Ovary (tissue), 10 donors: Measurements from ENCODE around the gene LAYN. TPM values are rescaled to one million over a fixed set of nuclear protein-coding genes. Genes with fewer than 3 reads are reported as not detected.

ENCODE experiments used
- DNase-seq, 5 donors: peaks; one replicate each; pipeline ENCODE4 v3.0.0-alpha.2; 2019 to 2020
- H3K27ac ChIP-seq, 2 donors: fragments of 200-600 bp; one replicate each; pipeline versions ENCODE4 v1.5.1 to v1.8.0; 2019 to 2022
- H3K27me3 ChIP-seq: fragments of 200-600 bp; one replicate; pipeline ENCODE4 v1.8.0; 2022
- H3K36me3 ChIP-seq: fragments of 200-600 bp; sonication (generic); one replicate; pipeline ENCODE4 v1.5.1; 2019
- H3K4me1 ChIP-seq: one replicate; pipeline ENCODE4 v1.8.1; 2013; ENCODE audit warnings: mild to moderate bottlenecking, moderate library complexity; ENCODE audit not compliant: insufficient read depth
- H3K4me3 ChIP-seq: fragments of 200-600 bp; sonication (generic); one replicate; pipeline ENCODE4 v1.5.1; 2017
- H3K9me3 ChIP-seq, 2 donors: fragments of 200-600 bp in 1 of 2; sonication (generic) in 1 of 2; one replicate each; pipeline versions ENCODE4 v1.5.1 to v1.8.1; 2013 to 2019; ENCODE audit warnings: mild to moderate bottlenecking in 1 of 2, moderate library complexity in 1 of 2
- CTCF ChIP-seq, 3 donors: fragments of 450-650 bp in 2 of 3; fragments of 200-600 bp in 1 of 3; IDR thresholded peaks; one replicate each; pipeline versions ENCODE4 v1.5.1 to v1.8.0; 2016 to 2022; ENCODE audit warnings: antibody characterized with exemption in 3 of 3, mild to moderate bottlenecking in 1 of 3
- EP300 ChIP-seq: sonication (generic); formaldehyde crosslinking; IDR thresholded peaks from one replicate; pipeline ENCODE4 v1.6.1; 2017; ENCODE audit warnings: antibody characterized with exemption
- POLR2A ChIP-seq: fragments of 450-650 bp; IDR thresholded peaks from one replicate; pipeline ENCODE4 v1.6.1; 2017; ENCODE audit warnings: antibody characterized with exemption, mild to moderate bottlenecking, moderate library complexity
- WGBS, 3 donors: extraction: QIAGEN DNeasy Blood & Tissue Kit in 1 of 3; methylation state at CpG; one replicate each; pipeline versions ENCODE4 v1.1.5 to v1.1.7; 2013 to 2017; 5-methylcytosine and 5-hydroxymethylcytosine counted together
- intact Hi-C, 4 donors: fragments of 100-400 bp; cut with DNase I; formaldehyde crosslinking; loops; one replicate each; pipeline versions ENCODE4 v1.11.0 to v1.15.1; 2022 to 2023
- long read RNA-seq, 3 donors: library from polyadenylated mRNA in 2 of 3; unstranded in 2 of 3; transcript quantifications; one replicate each; pipeline ENCODE4 v2.0.0 and lab custom pipeline, GENCODE V29; 2021 to 2026
- polyA plus RNA-seq, 2 donors: library from polyadenylated mRNA; stranded (reverse); fragments of 200-250 nt in 1 of 2; fragments of 350-450 nt in 1 of 2; fragmentation: Illumina TruSeq in 1 of 2; extraction: RNeasy Lipid Tissue Mini Kit (QIAGEN cat#74804) in 1 of 2; gene quantifications; one replicate each; pipeline ENCODE4 v1.2.3, GENCODE V29; 2013 to 2014
- total RNA-seq, 7 donors: library from RNA; depleted of rRNA in 2 of 7; stranded (reverse); fragments of >200 nt in 2 of 7; fragmentation: NEBNext Ultra II Directional in 3 of 7; extraction: Animal tissue kit (Norgen Biotek cat#: 25700) in 3 of 7; gene quantifications; one replicate each; pipeline versions ENCODE4 v1.1.0 to v1.2.4, GENCODE V29; 2016 to 2023
- donor health status: DM: no; HTN: no; CAD: no; lungs with moderate emphysema.
- donor health status: DM: no; HTN: no; CAD: no.
- donor health status: Bipolar disorder and iron deficiency.
- donor health status: DM: yes; HTN: yes; CAD: no.
- donor health status: DM: no; HTN: no; CAD: no.
- donor health status: DM: yes; HTN: yes; CAD: no.

Gene LAYN
- total RNA-seq (10 to 100 TPM; 17.8 to 45.7 (median 29.1) TPM), polyA plus RNA-seq (10 to 100 TPM; 24.8 to 40.6 TPM)
- long read RNA-seq, donor 1, transcript LAYN-203 (6 exons, 2,590 nt): minor isoform, 8 of 240 reads
- long read RNA-seq, donor 1, transcript LAYN-209 (7 exons, 1,703 nt): minor isoform, 7 of 240 reads
- long read RNA-seq, donor 1, transcript LAYN-201 (7 exons, 2,066 nt): major isoform, 191 of 240 reads
- long read RNA-seq, donor 1, partial matches to known transcripts: 19 of 240 reads
- long read RNA-seq, donor 1, other reads (novel, unspliced or antisense): 13 of 240 reads
- long read RNA-seq, donor 2, partial matches to known transcripts: 0 of 2 reads
- long read RNA-seq, donor 2, other reads (novel, unspliced or antisense): 0 of 2 reads
- long read RNA-seq, donor 3, transcript LAYN-201 (7 exons, 2,066 nt): major isoform, 34 of 50 reads
- long read RNA-seq, donor 3, partial matches to known transcripts: 5 of 50 reads
- long read RNA-seq, donor 3, other reads (novel, unspliced or antisense): 4 of 50 reads

- no peaks in the 10 kb centered on the region for H3K27me3 ChIP-seq
- intact Hi-C loops: no loop called here
- H3K9me3 ChIP-seq: no peaks in the 10 kb centered on the region
- WGBS, 3 donors: 3% methylated on average over 35 to 70 of the region's 70 CpGs
- no peaks in the 10 kb centered on the region for H3K4me1 ChIP-seq
- peak in 4 of 5 donors; percentile 71 to 80 (median 77) for DNase-seq
- peak within 1 kb of the TSS; percentile 75 to 86 for H3K27ac ChIP-seq
- peak within 1 kb of the TSS; percentile 61 for H3K4me3 ChIP-seq
- TF ChIP-seq EP300: no peak
- TF ChIP-seq POLR2A: peak; percentile 47
- TF ChIP-seq CTCF (IDR thresholded peaks at IDR 0.05): peak in 1 of 3 donors; percentile 11
- no peaks in the 10 kb centered on the region for H3K36me3 ChIP-seq
These were observed at the start of gene LAYN for GRCh38 chr11:111540114-111540936. TSS of gene LAYN (plus strand) at chr11:111540720. CDS start at chr11:111540844, 124 bp downstream.

GRCh38 chr11:111494040-111494439 is 46.5 kb upstream of the LAYN start:
- intact Hi-C loops: no loop called here
- H3K4me1 ChIP-seq: no peaks in the 10 kb centered on the region
- H3K9me3 ChIP-seq: no peaks in the 10 kb centered on the region
- no peaks in the 10 kb centered on the region for H3K36me3 ChIP-seq
- TF ChIP-seq EP300: no peak
- no peak for TF ChIP-seq CTCF (IDR thresholded peaks at IDR 0.05)
- no peak for TF ChIP-seq POLR2A
- H3K27me3 ChIP-seq: no peaks in the 10 kb centered on the region
- DNase-seq: no peak
- no peak overlapping the region for H3K27ac ChIP-seq
- 72 to 78% (median 75%) methylated on average over 1 of the region's 1 CpG for WGBS, 3 donors
- no peak overlapping the region for H3K4me3 ChIP-seq

GRCh38 chr11:111499483-111499882 is 41.0 kb upstream of the LAYN start:
- intact Hi-C loops: no loop called here
- Histone ChIP-seq H3K4me3 (no peak overlapping the region), H3K27me3 (no peaks in the 10 kb centered on the region), H3K36me3 (no peaks in the 10 kb centered on the region), H3K27ac (no peak overlapping the region), H3K4me1 (no peaks in the 10 kb centered on the region), H3K9me3 (no peaks in the 10 kb centered on the region)
- 79 to 82% (median 82%) methylated on average over 5 of the region's 5 CpGs for WGBS, 3 donors
- TF ChIP-seq EP300 (no peak), CTCF (IDR thresholded peaks at IDR 0.05) (no peak), POLR2A (no peak)
- no peak for DNase-seq

GRCh38 chr11:111500481-111500880 is 40.0 kb upstream of the LAYN start:
- no peak overlapping the region for H3K4me3 ChIP-seq
- no peaks in the 10 kb centered on the region for H3K9me3 ChIP-seq
- no peaks in the 10 kb centered on the region for H3K27me3 ChIP-seq
- H3K27ac ChIP-seq: no peak overlapping the region
- no peaks in the 10 kb centered on the region for H3K36me3 ChIP-seq
- H3K4me1 ChIP-seq: no peaks in the 10 kb centered on the region
- intact Hi-C loops: no loop called here
- DNase-seq: no peak
- WGBS, 3 donors: 64 to 70% (median 69%) methylated on average over 1 of the region's 1 CpG
- TF ChIP-seq POLR2A: no peak
- no peak for TF ChIP-seq CTCF (IDR thresholded peaks at IDR 0.05)
- no peak for TF ChIP-seq EP300
